ENCODE data around the gene CASK. TPM values are rescaled to one million over a fixed set of nuclear protein-coding genes. Genes with fewer than 3 reads are reported as not detected.

CASK gene
- total and polyA plus RNA-seq, 2 of the 13 experiments (the other 11 are each of a cell fraction or from before 2014, with no cell fraction given), result 14.5 to 16.0 TPM

DNA sequence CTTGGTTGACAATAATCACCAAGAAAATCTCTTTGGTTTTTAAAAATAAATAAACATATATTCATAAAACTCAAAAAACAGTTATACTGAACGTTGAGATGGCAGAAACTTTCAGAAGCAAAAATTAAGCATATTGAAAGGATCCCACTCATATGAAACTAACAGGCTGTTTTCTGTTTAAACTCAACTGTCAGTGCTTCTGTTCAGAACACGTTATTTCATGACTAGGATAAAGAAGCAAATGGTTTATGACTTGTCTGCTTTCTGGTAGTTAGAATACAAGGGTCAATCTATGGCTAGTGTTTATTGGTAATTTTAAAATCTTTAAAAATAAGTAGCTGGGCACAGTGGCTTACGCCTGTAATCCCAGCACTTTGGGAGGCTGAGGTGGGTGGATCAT, 195.2 kb downstream of the CASK start:
- ATAC-seq (no peak), FAIRE-seq (no peak), DNase-seq (ENCODE audit: low spot score) (no peak)
- intact Hi-C loops (cut with micrococcal nuclease; ENCODE audit: unreplicated experiment), result no loop called here
- Histone ChIP-seq H3K9me3 (ENCODE audit: low read length) (no peaks in the 10 kb centered on the region), H3K4me2 (ENCODE audit: low read depth, low read length) (no peak overlapping the region), H3K79me2 (ENCODE audit: insufficient read depth, low read length) (no peaks in the 10 kb centered on the region), H3K36me3 (replicated peaks in 1 of 2; ENCODE audit: control insufficient read depth in 1 of 2, insufficient read depth in 2 of 2, low read length in 2 of 2) (no peaks in the 10 kb centered on the region), H3K4me1 (ENCODE audit: insufficient read depth, low read length) (no peaks in the 10 kb centered on the region), H2AFZ (ENCODE audit: low read length) (no peak overlapping the region), H3K9ac (ENCODE audit: insufficient read depth, low read depth, low read length) (no peak overlapping the region), H3K4me3 (replicated peaks in 1 of 3; ENCODE audit: insufficient read depth in 1 of 3, low read depth in 2 of 3, low read length in 3 of 3) (no peak overlapping the region), H4K20me1 (ENCODE audit: insufficient read depth, low read length) (no peaks in the 10 kb centered on the region), H3K27ac (ENCODE audit: extremely low read length, insufficient read depth, low read length) (no peak overlapping the region), H3K27me3 (ENCODE audit: control insufficient read depth in 1 of 2, insufficient read depth in 2 of 2, low read length in 2 of 2) (no peaks in the 10 kb centered on the region)
- CTCF ChIA-PET (ENCODE audit: low intra/inter-chr PET ratio, low total read pairs), result no interaction called here
- BruUV-seq (replicated peaks), result no TSS peak
- TF ChIP-seq, protein P1, sequence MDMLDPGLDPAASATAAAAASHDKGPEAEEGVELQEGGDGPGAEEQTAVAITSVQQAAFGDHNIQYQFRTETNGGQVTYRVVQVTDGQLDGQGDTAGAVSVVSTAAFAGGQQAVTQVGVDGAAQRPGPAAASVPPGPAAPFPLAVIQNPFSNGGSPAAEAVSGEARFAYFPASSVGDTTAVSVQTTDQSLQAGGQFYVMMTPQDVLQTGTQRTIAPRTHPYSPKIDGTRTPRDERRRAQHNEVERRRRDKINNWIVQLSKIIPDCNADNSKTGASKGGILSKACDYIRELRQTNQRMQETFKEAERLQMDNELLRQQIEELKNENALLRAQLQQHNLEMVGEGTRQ (IDR thresholded peaks at IDR 0.05; ENCODE audit: low read depth, low read length), result no peak
- TF ChIP-seq, protein P1 (CRISPR knock-in tag; IDR thresholded peaks at IDR 0.05; ENCODE audit: borderline replicate concordance), result no peak
- TF ChIP-seq, protein P2, sequence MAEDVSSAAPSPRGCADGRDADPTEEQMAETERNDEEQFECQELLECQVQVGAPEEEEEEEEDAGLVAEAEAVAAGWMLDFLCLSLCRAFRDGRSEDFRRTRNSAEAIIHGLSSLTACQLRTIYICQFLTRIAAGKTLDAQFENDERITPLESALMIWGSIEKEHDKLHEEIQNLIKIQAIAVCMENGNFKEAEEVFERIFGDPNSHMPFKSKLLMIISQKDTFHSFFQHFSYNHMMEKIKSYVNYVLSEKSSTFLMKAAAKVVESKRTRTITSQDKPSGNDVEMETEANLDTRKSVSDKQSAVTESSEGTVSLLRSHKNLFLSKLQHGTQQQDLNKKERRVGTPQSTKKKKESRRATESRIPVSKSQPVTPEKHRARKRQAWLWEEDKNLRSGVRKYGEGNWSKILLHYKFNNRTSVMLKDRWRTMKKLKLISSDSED (CRISPR knock-in tag; IDR thresholded peaks at IDR 0.05), result no peak
- TF ChIP-seq ZBTB38 (CRISPR knock-in tag; IDR thresholded peaks at IDR 0.05), result no peak
- TF ChIP-seq ZNF292 (CRISPR knock-in tag; IDR thresholded peaks at IDR 0.05; ENCODE audit: borderline replicate concordance, low read depth), result no peak
- in situ Hi-C loops (cut with HindIII; ENCODE audit: extremely low pct_ligation_motif_present, low pct_unique_long_range_greater_than_20kb), result no loop called here
- WGBS (ENCODE audit: low lambda C conversion rate), result 96% methylated on average over 3 of the region's 3 CpGs
- POLR2A ChIA-PET, result no interaction called here

DNA sequence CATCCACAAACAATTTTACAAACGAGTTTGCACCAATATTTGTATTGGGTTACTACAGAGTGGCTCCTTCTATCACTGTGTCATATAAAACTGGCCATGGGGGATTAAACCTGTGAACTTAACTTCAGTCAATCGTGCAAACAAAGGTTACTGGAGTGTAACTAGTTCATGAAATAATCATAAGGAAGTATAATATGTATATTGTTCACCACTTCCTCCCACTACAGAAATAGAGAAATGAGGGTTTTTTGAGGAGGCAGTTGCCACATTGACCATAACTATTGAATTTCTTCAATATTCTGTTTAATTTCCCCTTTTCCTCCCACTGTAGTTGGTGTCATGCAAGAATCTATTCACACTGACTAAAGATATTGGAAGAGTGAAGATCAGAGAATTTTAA, 199.5 kb downstream of the CASK start, which contains the start of gene GPR82:
GPR82 (plus strand) TSS at position 356 of the 400 bp plus-strand sequence. CDS start 2,846 bp downstream, outside the sequence.
- in situ Hi-C loops (cut with HindIII; ENCODE audit: extremely low pct_ligation_motif_present, low pct_unique_long_range_greater_than_20kb) (no loop called here), intact Hi-C loops (cut with micrococcal nuclease; ENCODE audit: unreplicated experiment) (no loop called here)
- H3K4me2 ChIP-seq (ENCODE audit: low read depth, low read length), result no peak within 1 kb of the TSS
- ChIA-PET POLR2A (no interaction called here), CTCF (ENCODE audit: low intra/inter-chr PET ratio, low total read pairs) (no interaction called here)
- DNase-seq (ENCODE audit: low spot score) (no peak), FAIRE-seq (no peak), ATAC-seq (no peak)
- no peak within 1 kb of the TSS for H3K4me3 ChIP-seq (replicated peaks in 1 of 3; ENCODE audit: insufficient read depth in 1 of 3, low read depth in 2 of 3, low read length in 3 of 3)
- WGBS (ENCODE audit: low lambda C conversion rate), result 92% methylated on average over 2 of the region's 2 CpGs
- H3K79me2 ChIP-seq (ENCODE audit: insufficient read depth, low read length), result no peaks in the 10 kb centered on the region
- BruUV-seq (replicated peaks), result no TSS peak
- H4K20me1 ChIP-seq (ENCODE audit: insufficient read depth, low read length), result no peaks in the 10 kb centered on the region
- H3K36me3 ChIP-seq (replicated peaks in 1 of 2; ENCODE audit: control insufficient read depth in 1 of 2, insufficient read depth in 2 of 2, low read length in 2 of 2), result no peaks in the 10 kb centered on the region
- H3K27me3 ChIP-seq (ENCODE audit: control insufficient read depth in 1 of 2, insufficient read depth in 2 of 2, low read length in 2 of 2), result no peaks in the 10 kb centered on the region
- no peaks in the 10 kb centered on the region for H3K9me3 ChIP-seq (ENCODE audit: low read length)
- H3K9ac ChIP-seq (ENCODE audit: insufficient read depth, low read depth, low read length), result no peak within 1 kb of the TSS
- no peak within 1 kb of the TSS for H3K27ac ChIP-seq (ENCODE audit: extremely low read length, insufficient read depth, low read length)
- H2AFZ ChIP-seq (ENCODE audit: low read length), result no peak within 1 kb of the TSS
- H3K4me1 ChIP-seq (ENCODE audit: insufficient read depth, low read length), result no peaks in the 10 kb centered on the region
- TF ChIP-seq, protein P3, sequence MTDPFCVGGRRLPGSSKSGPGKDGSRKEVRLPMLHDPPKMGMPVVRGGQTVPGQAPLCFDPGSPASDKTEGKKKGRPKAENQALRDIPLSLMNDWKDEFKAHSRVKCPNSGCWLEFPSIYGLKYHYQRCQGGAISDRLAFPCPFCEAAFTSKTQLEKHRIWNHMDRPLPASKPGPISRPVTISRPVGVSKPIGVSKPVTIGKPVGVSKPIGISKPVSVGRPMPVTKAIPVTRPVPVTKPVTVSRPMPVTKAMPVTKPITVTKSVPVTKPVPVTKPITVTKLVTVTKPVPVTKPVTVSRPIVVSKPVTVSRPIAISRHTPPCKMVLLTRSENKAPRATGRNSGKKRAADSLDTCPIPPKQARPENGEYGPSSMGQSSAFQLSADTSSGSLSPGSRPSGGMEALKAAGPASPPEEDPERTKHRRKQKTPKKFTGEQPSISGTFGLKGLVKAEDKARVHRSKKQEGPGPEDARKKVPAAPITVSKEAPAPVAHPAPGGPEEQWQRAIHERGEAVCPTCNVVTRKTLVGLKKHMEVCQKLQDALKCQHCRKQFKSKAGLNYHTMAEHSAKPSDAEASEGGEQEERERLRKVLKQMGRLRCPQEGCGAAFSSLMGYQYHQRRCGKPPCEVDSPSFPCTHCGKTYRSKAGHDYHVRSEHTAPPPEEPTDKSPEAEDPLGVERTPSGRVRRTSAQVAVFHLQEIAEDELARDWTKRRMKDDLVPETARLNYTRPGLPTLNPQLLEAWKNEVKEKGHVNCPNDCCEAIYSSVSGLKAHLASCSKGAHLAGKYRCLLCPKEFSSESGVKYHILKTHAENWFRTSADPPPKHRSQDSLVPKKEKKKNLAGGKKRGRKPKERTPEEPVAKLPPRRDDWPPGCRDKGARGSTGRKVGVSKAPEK (CRISPR knock-in tag; IDR thresholded peaks at IDR 0.05; ENCODE audit: borderline replicate concordance), result no peak
- TF ChIP-seq ZFAT (CRISPR knock-in tag; conservative IDR thresholded peaks at IDR 0.05), result no peak
- no peak for TF ChIP-seq ZNF180 (CRISPR knock-in tag; IDR thresholded peaks at IDR 0.05; ENCODE audit: borderline replicate concordance, low read depth)
- TF ChIP-seq, protein P4, sequence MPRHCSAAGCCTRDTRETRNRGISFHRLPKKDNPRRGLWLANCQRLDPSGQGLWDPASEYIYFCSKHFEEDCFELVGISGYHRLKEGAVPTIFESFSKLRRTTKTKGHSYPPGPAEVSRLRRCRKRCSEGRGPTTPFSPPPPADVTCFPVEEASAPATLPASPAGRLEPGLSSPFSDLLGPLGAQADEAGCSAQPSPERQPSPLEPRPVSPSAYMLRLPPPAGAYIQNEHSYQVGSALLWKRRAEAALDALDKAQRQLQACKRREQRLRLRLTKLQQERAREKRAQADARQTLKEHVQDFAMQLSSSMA (CRISPR knock-in tag; IDR thresholded peaks at IDR 0.05), result no peak
- no peak for TF ChIP-seq ZNF83 (CRISPR knock-in tag; IDR thresholded peaks at IDR 0.05; ENCODE audit: borderline replicate concordance)
- TF ChIP-seq ZNF251 (CRISPR knock-in tag; IDR thresholded peaks at IDR 0.05), result no peak
- TF ChIP-seq ZNF350 (CRISPR knock-in tag; IDR thresholded peaks at IDR 0.05; ENCODE audit: borderline replicate concordance, low read depth), result no peak

All from HepG2 (cell line).